Testis (tissue), 3 donors: ENCODE results near the gene FAM9B. TPM values are rescaled to one million over a fixed set of nuclear protein-coding genes. Genes with fewer than 3 reads are reported as not detected.
"Not testable (repeated sequence)": the region's sequence is repeated elsewhere in the genome, so short reads cannot be mapped to it uniquely, and the experiment has no call there.

Source experiments
- DNase-seq: peaks from one replicate; pipeline ENCODE4 v3.0.0-alpha.2; 2019
- H3K27ac ChIP-seq, 2 donors: fragments of 200-600 bp; sonication (generic); one replicate each; pipeline ENCODE4 v1.5.1; 2019
- H3K27me3 ChIP-seq: fragments of 200-600 bp; sonication (generic); one replicate; pipeline ENCODE4 v1.5.1; 2019
- H3K36me3 ChIP-seq: fragments of 200-600 bp; sonication (generic); one replicate; pipeline ENCODE4 v1.5.1; 2017; ENCODE audit warnings: low read depth; ENCODE audit errors: missing control alignments
- H3K4me1 ChIP-seq: fragments of 200-600 bp; sonication (generic); one replicate; pipeline ENCODE4 v1.5.1; 2019
- H3K4me3 ChIP-seq, 2 donors: fragments of 200-600 bp; sonication (generic); one replicate each; pipeline ENCODE4 v1.5.1; 2017 to 2019
- H3K9me3 ChIP-seq: fragments of 200-600 bp; sonication (generic); one replicate; pipeline ENCODE4 v1.5.1; 2017
- POLR2A ChIP-seq: fragments of 450-650 bp; IDR thresholded peaks from one replicate; pipeline ENCODE4 v1.6.1; 2017; ENCODE audit warnings: antibody characterized with exemption, mild to moderate bottlenecking, moderate library complexity
- WGBS, 2 donors: methylation state at CpG; one replicate each; pipeline ENCODE4 v1.1.5; 2018; 5-methylcytosine and 5-hydroxymethylcytosine counted together
- intact Hi-C: fragments of 100-400 bp; cut with DNase I; formaldehyde crosslinking; loops from one replicate; pipeline ENCODE4 v1.15.1; 2023; ENCODE audit warnings: low total_unique reads
- polyA plus RNA-seq: library from polyadenylated mRNA; stranded (reverse); fragments of 350-450 nt; fragmentation: Illumina TruSeq; extraction: RNeasy Lipid Tissue Mini Kit (QIAGEN cat#74804); gene quantifications from one replicate; pipeline ENCODE4 v1.2.3, GENCODE V29; 2014; ENCODE audit warnings: low read depth, low replicate concordance; ENCODE audit not compliant: insufficient read depth
- total RNA-seq, 2 donors: library from RNA; depleted of rRNA; stranded (reverse); fragments of >200 nt; gene quantifications; one replicate each; pipeline ENCODE4 v1.2.3, GENCODE V29; 2016
- TF ChIP-seq, protein P1 (sequence below), 3 experiments: fragments of 450-650 bp in 2 of 3; fragments of 200-600 bp in 1 of 3; sonication (generic) in 1 of 3; IDR thresholded peaks; one replicate each; pipeline ENCODE4 v1.5.1; 2016 to 2019; ENCODE audit warnings: antibody characterized with exemption in 3 of 3, mild to moderate bottlenecking in 2 of 3, moderate library complexity in 1 of 3

The FAM9B gene
- total and polyA plus RNA-seq, 3 donors from 2014 or later = 4.6 to 5.0 (median 4.7) TPM

DNA sequence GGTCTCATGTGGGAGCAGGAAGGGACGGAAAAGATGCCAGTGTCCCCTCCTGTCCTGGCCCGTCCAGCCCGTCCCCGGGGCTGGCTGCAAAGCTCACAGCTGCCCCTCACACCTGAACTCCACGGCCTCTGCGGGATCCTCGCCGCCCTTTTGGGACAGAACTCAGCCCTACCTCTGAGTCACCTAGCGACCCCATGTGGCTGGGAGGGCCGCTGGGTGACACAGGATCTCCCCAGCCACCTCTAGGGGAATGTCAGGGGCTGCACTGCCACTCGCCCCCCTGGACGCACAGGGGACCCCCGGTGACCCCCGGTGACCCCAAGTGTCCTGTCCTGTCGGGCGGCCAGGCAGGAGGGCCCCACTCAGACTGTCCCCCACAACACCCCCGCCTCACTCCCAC lies 748 bp downstream of the FAM9B start:
- H3K27ac ChIP-seq = no peak overlapping the region
- no peaks in the 10 kb centered on the region for H3K4me1 ChIP-seq
- 91% methylated on average over 6 of the region's 17 CpGs; no CpG with 5 or more reads in 1 of the 2 donors for WGBS, 2 donors
- TF ChIP-seq, protein P1, sequence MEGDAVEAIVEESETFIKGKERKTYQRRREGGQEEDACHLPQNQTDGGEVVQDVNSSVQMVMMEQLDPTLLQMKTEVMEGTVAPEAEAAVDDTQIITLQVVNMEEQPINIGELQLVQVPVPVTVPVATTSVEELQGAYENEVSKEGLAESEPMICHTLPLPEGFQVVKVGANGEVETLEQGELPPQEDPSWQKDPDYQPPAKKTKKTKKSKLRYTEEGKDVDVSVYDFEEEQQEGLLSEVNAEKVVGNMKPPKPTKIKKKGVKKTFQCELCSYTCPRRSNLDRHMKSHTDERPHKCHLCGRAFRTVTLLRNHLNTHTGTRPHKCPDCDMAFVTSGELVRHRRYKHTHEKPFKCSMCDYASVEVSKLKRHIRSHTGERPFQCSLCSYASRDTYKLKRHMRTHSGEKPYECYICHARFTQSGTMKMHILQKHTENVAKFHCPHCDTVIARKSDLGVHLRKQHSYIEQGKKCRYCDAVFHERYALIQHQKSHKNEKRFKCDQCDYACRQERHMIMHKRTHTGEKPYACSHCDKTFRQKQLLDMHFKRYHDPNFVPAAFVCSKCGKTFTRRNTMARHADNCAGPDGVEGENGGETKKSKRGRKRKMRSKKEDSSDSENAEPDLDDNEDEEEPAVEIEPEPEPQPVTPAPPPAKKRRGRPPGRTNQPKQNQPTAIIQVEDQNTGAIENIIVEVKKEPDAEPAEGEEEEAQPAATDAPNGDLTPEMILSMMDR (IDR thresholded peaks at IDR 0.05) = no peak
- no peak for TF ChIP-seq POLR2A
- no peaks in the 10 kb centered on the region for H3K27me3 ChIP-seq
- intact Hi-C loops = no loop called here
- no peaks in the 10 kb centered on the region for H3K9me3 ChIP-seq
- H3K4me3 ChIP-seq = no peak overlapping the region
- H3K36me3 ChIP-seq = no peaks in the 10 kb centered on the region
- DNase-seq = no peak

DNA sequence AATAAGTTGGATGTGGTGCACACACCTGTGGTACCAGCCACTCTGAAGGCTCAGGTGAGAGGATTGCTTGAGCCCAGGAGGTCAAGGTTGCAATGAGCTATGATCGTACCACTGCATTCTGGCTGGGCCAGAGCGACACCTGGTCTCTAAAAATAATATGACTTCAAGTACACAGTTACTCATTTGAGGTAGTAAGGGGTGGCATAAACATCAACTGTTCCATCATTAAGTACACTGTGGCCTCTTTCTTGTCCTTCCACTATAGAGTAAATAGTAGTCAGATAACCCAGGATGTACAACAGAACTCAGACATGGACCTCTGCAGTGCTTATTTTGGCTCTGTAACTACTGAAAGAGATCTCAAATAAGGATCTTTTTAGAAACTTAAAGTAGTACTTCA lies 10.6 kb downstream of the FAM9B start:
- intact Hi-C loops = no loop called here
- no peaks in the 10 kb centered on the region for H3K36me3 ChIP-seq
- WGBS, 2 donors = 66 to 68% methylated on average over 2 of the region's 2 CpGs
- no peaks in the 10 kb centered on the region for H3K9me3 ChIP-seq
- no peak for TF ChIP-seq POLR2A
- TF ChIP-seq, protein P1 (IDR thresholded peaks at IDR 0.05) = no peak
- H3K27me3 ChIP-seq = no peaks in the 10 kb centered on the region
- no peak overlapping the region for H3K4me3 ChIP-seq
- DNase-seq = no peak
- H3K27ac ChIP-seq = no peak overlapping the region
- H3K4me1 ChIP-seq = no peaks in the 10 kb centered on the region

DNA sequence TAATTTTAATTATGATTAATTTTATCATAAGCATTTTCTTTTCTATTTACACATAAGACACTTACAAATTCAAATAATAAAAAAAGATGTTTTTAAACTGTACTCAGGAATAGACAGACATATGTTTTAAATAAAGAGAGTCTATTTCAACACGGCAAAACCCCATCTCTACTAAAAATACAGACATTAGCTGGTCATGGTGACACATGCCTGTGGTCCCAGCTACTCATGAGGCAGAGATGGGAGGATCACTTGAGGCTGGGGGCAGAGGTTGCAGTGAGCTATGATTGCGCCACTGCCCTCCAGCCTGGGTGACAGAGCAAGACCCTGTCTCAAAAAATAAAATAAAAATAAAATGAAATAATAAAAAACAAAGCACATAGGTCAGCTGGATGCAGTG lies 14.8 kb downstream of the FAM9B start:
- Histone ChIP-seq H3K27me3 (no peaks in the 10 kb centered on the region), H3K36me3 (no peaks in the 10 kb centered on the region), H3K27ac (no peak overlapping the region), H3K4me1 (no peaks in the 10 kb centered on the region), H3K4me3 (no peak overlapping the region), H3K9me3 (no peaks in the 10 kb centered on the region)
- TF ChIP-seq, protein P1 (IDR thresholded peaks at IDR 0.05) = no peak
- no peak for TF ChIP-seq POLR2A
- 84 to 96% methylated on average over 2 of the region's 2 CpGs for WGBS, 2 donors
- DNase-seq = no peak
- intact Hi-C loops = no loop called here

DNA sequence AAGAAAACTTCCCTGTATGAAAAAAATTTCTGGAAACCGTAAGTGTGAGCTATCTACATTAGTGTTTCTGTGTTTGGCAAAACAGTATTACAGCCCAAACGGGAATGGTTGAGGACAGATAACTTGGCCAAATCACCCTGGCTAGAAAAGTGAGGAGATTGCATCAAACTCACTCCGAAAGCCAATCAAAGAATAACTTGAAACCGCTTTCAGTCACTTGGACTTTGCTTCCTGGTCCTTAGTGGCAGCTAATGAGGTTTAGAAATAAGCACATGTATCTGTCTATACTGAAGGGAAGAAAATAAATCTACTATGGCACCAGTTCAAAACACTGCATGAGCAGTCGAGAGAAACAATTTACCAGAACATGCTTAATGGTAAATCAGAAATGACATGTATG lies 15.6 kb downstream of the FAM9B start:
- DNase-seq, H3K27ac ChIP-seq, H3K4me3 ChIP-seq, H3K36me3 ChIP-seq, intact Hi-C loops, H3K27me3 ChIP-seq, H3K9me3 ChIP-seq, H3K4me1 ChIP-seq: not testable (repeated sequence)
- 71 to 75% methylated on average over 5 of the region's 5 CpGs for WGBS, 2 donors

DNA sequence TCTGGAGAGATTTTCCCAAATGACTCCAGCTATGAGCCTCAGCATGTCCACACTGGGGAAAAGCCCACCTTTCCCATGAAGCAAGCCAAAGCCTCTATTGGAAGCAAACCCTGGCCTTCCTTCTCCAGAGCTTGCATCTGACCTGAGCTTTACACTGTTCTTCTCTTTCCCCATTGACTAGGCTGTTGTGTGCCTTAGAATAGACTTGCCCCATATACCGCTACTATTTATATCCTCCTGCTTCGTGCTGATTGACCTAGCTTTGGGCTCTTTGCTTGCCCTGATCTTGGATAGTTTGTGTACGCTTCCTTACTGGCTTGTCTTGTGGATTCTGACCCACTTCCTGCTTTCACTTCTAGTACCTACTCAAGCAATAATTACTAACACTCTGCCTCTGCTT lies 30.9 kb downstream of the FAM9B start:
- WGBS, 2 donors = 94 to 100% methylated on average over 2 to 3 of the region's 3 CpGs
- no peak overlapping the region for H3K27ac ChIP-seq
- no peaks in the 10 kb centered on the region for H3K36me3 ChIP-seq
- DNase-seq = no peak
- TF ChIP-seq POLR2A = no peak
- TF ChIP-seq, protein P1 (IDR thresholded peaks at IDR 0.05) = no peak
- H3K9me3 ChIP-seq = no peaks in the 10 kb centered on the region
- H3K27me3 ChIP-seq = no peaks in the 10 kb centered on the region
- intact Hi-C loops = no loop called here
- no peak overlapping the region for H3K4me3 ChIP-seq
- H3K4me1 ChIP-seq = no peaks in the 10 kb centered on the region
